Neural progenitor cell (in vitro differentiated cells): Measurements from ENCODE around the gene NEU4.

ENCODE experiments used
- CTCF ChIP-seq: fragments of 200-600 bp; sonication (generic); IDR thresholded peaks from 2 replicates; pipeline ENCODE4 v1.5.1; 2017; ENCODE audit warnings: antibody characterized with exemption, mild to moderate bottlenecking
- EZH2 ChIP-seq: fragments of 200-600 bp; sonication (generic); IDR thresholded peaks from 2 replicates; pipeline ENCODE4 v1.6.1; 2017; ENCODE audit warnings: antibody characterized with exemption, mild to moderate bottlenecking, moderate library complexity

- TF ChIP-seq CTCF (no peak), EZH2 (no peak)
Measured at GRCh38 chr2:241843321-241844065, 34.5 kb downstream of the NEU4 start.
